Heart left ventricle (tissue), 13 donors: ENCODE results near the gene INPP4B.

ENCODE experiments used
- POLR2A ChIP-seq, 2 donors: fragments of 450-650 bp; IDR thresholded peaks; one replicate each; pipeline ENCODE4 v1.6.1; 2017; ENCODE audit warnings: antibody characterized with exemption in 2 of 2, mild to moderate bottlenecking in 2 of 2, moderate library complexity in 2 of 2
- TF ChIP-seq, protein P1 (sequence below), 12 donors: fragments of 200-600 bp; sonication (generic) in 4 of 12; IDR thresholded peaks; one replicate each; pipeline versions ENCODE4 v1.5.0 to v1.8.0; 2018 to 2022; ENCODE audit warnings: antibody characterized with exemption in 12 of 12, mild to moderate bottlenecking in 5 of 12
- donor health status: ischemic (EF 13 %, LVEDD 7.1; RV severe dilation, severe dysfunction).
- donor health status: DM: no; HTN: yes; CAD: no.
- donor health status: DM: no; HTN: no; CAD: no.
- donor health status: ischemic (EF 25% LVEDD 6.9; RV normal size, moderate dysfunction).
- donor health status: ischemic (EF 25% LVEDD 5.7; RV mildly dilated, moderate dysfunction).
- donor health status: ischemic (EF 35%, LVEDD 5.7; RV mildly dilated, moderate dysfunction).
- donor health status: nonischemic (EF 11% LVEDD 7.7; RV severe dilation, severe dysfunction).
- donor health status: DM: yes; HTN: yes; CAD: no.
- donor health status: PGD.
- donor health status: ischemic (EF 29% LVEDD 5.4; RV normal size, mild dysfunction).
- donor health status: nonischemic (EF 23%, LVEDD 6.1; RV moderate dilation, normal function).

DNA sequence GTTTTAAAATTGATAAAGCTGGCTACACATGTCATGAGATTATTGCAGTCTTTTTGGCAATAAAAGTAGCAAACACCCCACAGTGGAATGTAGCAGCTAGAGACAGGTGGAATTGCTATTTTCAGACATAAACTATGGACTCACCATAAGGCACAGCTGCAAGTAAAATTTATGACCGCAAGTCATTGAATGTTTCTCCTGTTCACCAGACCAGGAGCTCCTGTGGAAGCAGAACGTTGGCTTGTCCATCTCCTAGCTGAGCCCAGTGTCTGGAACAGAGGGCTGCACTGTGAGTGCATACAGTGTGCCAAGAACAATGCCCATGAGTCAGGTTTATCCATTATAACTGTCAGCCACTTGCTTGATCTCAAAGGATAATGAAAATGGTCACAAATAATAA, 538.2 kb downstream of the INPP4B start:
- TF ChIP-seq, protein P1, sequence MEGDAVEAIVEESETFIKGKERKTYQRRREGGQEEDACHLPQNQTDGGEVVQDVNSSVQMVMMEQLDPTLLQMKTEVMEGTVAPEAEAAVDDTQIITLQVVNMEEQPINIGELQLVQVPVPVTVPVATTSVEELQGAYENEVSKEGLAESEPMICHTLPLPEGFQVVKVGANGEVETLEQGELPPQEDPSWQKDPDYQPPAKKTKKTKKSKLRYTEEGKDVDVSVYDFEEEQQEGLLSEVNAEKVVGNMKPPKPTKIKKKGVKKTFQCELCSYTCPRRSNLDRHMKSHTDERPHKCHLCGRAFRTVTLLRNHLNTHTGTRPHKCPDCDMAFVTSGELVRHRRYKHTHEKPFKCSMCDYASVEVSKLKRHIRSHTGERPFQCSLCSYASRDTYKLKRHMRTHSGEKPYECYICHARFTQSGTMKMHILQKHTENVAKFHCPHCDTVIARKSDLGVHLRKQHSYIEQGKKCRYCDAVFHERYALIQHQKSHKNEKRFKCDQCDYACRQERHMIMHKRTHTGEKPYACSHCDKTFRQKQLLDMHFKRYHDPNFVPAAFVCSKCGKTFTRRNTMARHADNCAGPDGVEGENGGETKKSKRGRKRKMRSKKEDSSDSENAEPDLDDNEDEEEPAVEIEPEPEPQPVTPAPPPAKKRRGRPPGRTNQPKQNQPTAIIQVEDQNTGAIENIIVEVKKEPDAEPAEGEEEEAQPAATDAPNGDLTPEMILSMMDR (IDR thresholded peaks at IDR 0.05), result no peak
- TF ChIP-seq POLR2A (IDR thresholded peaks at IDR 0.05), result no peak
